ENCODE data around the gene CPNE2. TPM values are rescaled to one million over a fixed set of nuclear protein-coding genes. Genes with fewer than 3 reads are reported as not detected.
"Not testable (repeated sequence)": the region's sequence is repeated elsewhere in the genome, so short reads cannot be mapped to it uniquely, and the experiment has no call there.

The CPNE2 gene
- total RNA-seq, 1 donor, result 13.3 TPM

GRCh38 chr16:57100445-57100844 is 8.1 kb downstream of the CPNE2 start:
- H3K4me1 ChIP-seq (ENCODE audit: insufficient read depth, low read length), result peaks cover 8% of the 10 kb centered on the region
- H3K27me3 ChIP-seq (ENCODE audit: insufficient read depth, low read length), result no peaks in the 10 kb centered on the region
- H3K4me3 ChIP-seq (ENCODE audit: low read length), result no peak overlapping the region
- H3K9me3 ChIP-seq (ENCODE audit: low read depth, low read length), result no peaks in the 10 kb centered on the region

- H3K4me1 ChIP-seq (ENCODE audit: insufficient read depth, low read length), result peaks cover 8% of the 10 kb centered on the region
- H3K9me3 ChIP-seq (ENCODE audit: low read depth, low read length), result no peaks in the 10 kb centered on the region
- H3K4me3 ChIP-seq (ENCODE audit: low read length), result no peak overlapping the region
- H3K27me3 ChIP-seq (ENCODE audit: insufficient read depth, low read length), result no peaks in the 10 kb centered on the region
Measured at GRCh38 chr16:57102888-57103851, 10.8 kb downstream of the CPNE2 start.

GRCh38 chr16:57104706-57105105 is 12.3 kb downstream of the CPNE2 start:
- H3K4me3 ChIP-seq (ENCODE audit: low read length), result no peak overlapping the region
- H3K9me3 ChIP-seq (ENCODE audit: low read depth, low read length), result no peaks in the 10 kb centered on the region
- H3K27me3 ChIP-seq (ENCODE audit: insufficient read depth, low read length), result no peaks in the 10 kb centered on the region
- peaks cover 8% of the 10 kb centered on the region for H3K4me1 ChIP-seq (ENCODE audit: insufficient read depth, low read length)

- Histone ChIP-seq H3K4me1 (ENCODE audit: insufficient read depth, low read length) (peaks cover 8% of the 10 kb centered on the region), H3K27me3 (ENCODE audit: insufficient read depth, low read length) (no peaks in the 10 kb centered on the region), H3K4me3 (ENCODE audit: low read length) (no peak overlapping the region), H3K9me3 (ENCODE audit: low read depth, low read length) (no peaks in the 10 kb centered on the region)
Measured at GRCh38 chr16:57105184-57105583, 12.8 kb downstream of the CPNE2 start.

- Histone ChIP-seq H3K4me1 (ENCODE audit: insufficient read depth, low read length) (peaks cover 8% of the 10 kb centered on the region), H3K27me3 (ENCODE audit: insufficient read depth, low read length) (no peaks in the 10 kb centered on the region), H3K9me3 (ENCODE audit: low read depth, low read length) (no peaks in the 10 kb centered on the region), H3K4me3 (ENCODE audit: low read length) (no peak overlapping the region)
Measured at GRCh38 chr16:57106767-57107166, 14.4 kb downstream of the CPNE2 start.

- H3K4me3 ChIP-seq (ENCODE audit: low read length), result no peak overlapping the region
- no peaks in the 10 kb centered on the region for H3K9me3 ChIP-seq (ENCODE audit: low read depth, low read length)
- no peaks in the 10 kb centered on the region for H3K27me3 ChIP-seq (ENCODE audit: insufficient read depth, low read length)
- H3K4me1 ChIP-seq (ENCODE audit: insufficient read depth, low read length), result peaks cover 8% of the 10 kb centered on the region
Measured at GRCh38 chr16:57107321-57107922, 15.0 kb downstream of the CPNE2 start.

- H3K4me3 ChIP-seq (ENCODE audit: low read length), result no peak overlapping the region
- H3K9me3 ChIP-seq (ENCODE audit: low read depth, low read length), result no peaks in the 10 kb centered on the region
- peaks cover 8% of the 10 kb centered on the region for H3K4me1 ChIP-seq (ENCODE audit: insufficient read depth, low read length)
- no peaks in the 10 kb centered on the region for H3K27me3 ChIP-seq (ENCODE audit: insufficient read depth, low read length)
Measured at GRCh38 chr16:57108432-57108831, 16.0 kb downstream of the CPNE2 start.

- not testable (repeated sequence) for H3K4me3 ChIP-seq (ENCODE audit: low read length); H3K27me3 ChIP-seq (ENCODE audit: insufficient read depth, low read length); H3K9me3 ChIP-seq (ENCODE audit: low read depth, low read length); H3K4me1 ChIP-seq (ENCODE audit: insufficient read depth, low read length)
Measured at GRCh38 chr16:57109259-57110105, 17.1 kb downstream of the CPNE2 start.

- H3K4me1 ChIP-seq (ENCODE audit: insufficient read depth, low read length), result no peaks in the 10 kb centered on the region
- H3K27me3 ChIP-seq (ENCODE audit: insufficient read depth, low read length), result no peaks in the 10 kb centered on the region
- no peaks in the 10 kb centered on the region for H3K9me3 ChIP-seq (ENCODE audit: low read depth, low read length)
- H3K4me3 ChIP-seq (ENCODE audit: low read length), result no peak overlapping the region
Measured at GRCh38 chr16:57110937-57111336, 18.6 kb downstream of the CPNE2 start.

GRCh38 chr16:57111420-57111819 is 19.0 kb downstream of the CPNE2 start:
- Histone ChIP-seq H3K9me3 (ENCODE audit: low read depth, low read length) (no peaks in the 10 kb centered on the region), H3K4me3 (ENCODE audit: low read length) (no peak overlapping the region), H3K4me1 (ENCODE audit: insufficient read depth, low read length) (no peaks in the 10 kb centered on the region), H3K27me3 (ENCODE audit: insufficient read depth, low read length) (no peaks in the 10 kb centered on the region)

GRCh38 chr16:57112403-57113041 is 20.1 kb downstream of the CPNE2 start:
- Histone ChIP-seq H3K27me3 (ENCODE audit: insufficient read depth, low read length) (no peaks in the 10 kb centered on the region), H3K4me3 (ENCODE audit: low read length) (no peak overlapping the region), H3K4me1 (ENCODE audit: insufficient read depth, low read length) (no peaks in the 10 kb centered on the region), H3K9me3 (ENCODE audit: low read depth, low read length) (no peaks in the 10 kb centered on the region)

- Histone ChIP-seq H3K4me1 (ENCODE audit: insufficient read depth, low read length) (no peaks in the 10 kb centered on the region), H3K27me3 (ENCODE audit: insufficient read depth, low read length) (no peaks in the 10 kb centered on the region), H3K9me3 (ENCODE audit: low read depth, low read length) (no peaks in the 10 kb centered on the region), H3K4me3 (ENCODE audit: low read length) (no peak overlapping the region)
Measured at GRCh38 chr16:57113042-57113453, 20.7 kb downstream of the CPNE2 start.

GRCh38 chr16:57113664-57114063 is 21.3 kb downstream of the CPNE2 start:
- Histone ChIP-seq H3K27me3 (ENCODE audit: insufficient read depth, low read length) (no peaks in the 10 kb centered on the region), H3K9me3 (ENCODE audit: low read depth, low read length) (no peaks in the 10 kb centered on the region)

GRCh38 chr16:57115168-57115513 is 22.8 kb downstream of the CPNE2 start:
- H3K27me3 ChIP-seq (ENCODE audit: insufficient read depth, low read length), result no peaks in the 10 kb centered on the region
- no peaks in the 10 kb centered on the region for H3K4me1 ChIP-seq (ENCODE audit: insufficient read depth, low read length)
- no peak overlapping the region for H3K4me3 ChIP-seq (ENCODE audit: low read length)
- H3K9me3 ChIP-seq (ENCODE audit: low read depth, low read length), result no peaks in the 10 kb centered on the region

More at GRCh38 chr16:57113664-57114063, 21.3 kb downstream of the CPNE2 start:
- Histone ChIP-seq H3K4me3 (ENCODE audit: low read length) (no peak overlapping the region), H3K4me1 (ENCODE audit: insufficient read depth, low read length) (no peaks in the 10 kb centered on the region)
